Measurements from ENCODE around the gene TRMT13.
A peak's percentile ranks its signal among the peaks of the same experiment; 100 is the strongest.

Gene TRMT13

GRCh38 chr1:100115524-100115923, 17.4 kb upstream of the TRMT13 start:
- FAIRE-seq (no peak), DNase-seq (ENCODE audit: insufficient read length, low spot score) (no peak)
- TF ChIP-seq POU2F2 (IDR thresholded peaks at IDR 0.05; ENCODE audit: low read depth, low read length) (no peak), SPI1 (IDR thresholded peaks at IDR 0.05; ENCODE audit: low read depth, low read length) (no peak), POLR2A (IDR thresholded peaks at IDR 0.05; ENCODE audit: low read depth, low read length) (no peak), TAF1 (IDR thresholded peaks at IDR 0.05; ENCODE audit: low read depth, low read length) (no peak), POLR2AphosphoS5 (IDR thresholded peaks at IDR 0.05; ENCODE audit: low read depth, low read length) (no peak), PAX5 (IDR thresholded peaks at IDR 0.05; ENCODE audit: insufficient read depth, low read length, severe bottlenecking) (no peak)

- TF ChIP-seq POU2F2 (IDR thresholded peaks at IDR 0.05; ENCODE audit: low read depth, low read length) (no peak), POLR2A (IDR thresholded peaks at IDR 0.05; ENCODE audit: low read depth, low read length) (no peak), SPI1 (IDR thresholded peaks at IDR 0.05; ENCODE audit: low read depth, low read length) (no peak), TAF1 (IDR thresholded peaks at IDR 0.05; ENCODE audit: low read depth, low read length) (no peak), PAX5 (IDR thresholded peaks at IDR 0.05; ENCODE audit: insufficient read depth, low read length, severe bottlenecking) (no peak), POLR2AphosphoS5 (IDR thresholded peaks at IDR 0.05; ENCODE audit: low read depth, low read length) (no peak)
- DNase-seq (ENCODE audit: insufficient read length, low spot score) (no peak), FAIRE-seq (no peak)
Measured at GRCh38 chr1:100122177-100122576, 10.8 kb upstream of the TRMT13 start.

DNA sequence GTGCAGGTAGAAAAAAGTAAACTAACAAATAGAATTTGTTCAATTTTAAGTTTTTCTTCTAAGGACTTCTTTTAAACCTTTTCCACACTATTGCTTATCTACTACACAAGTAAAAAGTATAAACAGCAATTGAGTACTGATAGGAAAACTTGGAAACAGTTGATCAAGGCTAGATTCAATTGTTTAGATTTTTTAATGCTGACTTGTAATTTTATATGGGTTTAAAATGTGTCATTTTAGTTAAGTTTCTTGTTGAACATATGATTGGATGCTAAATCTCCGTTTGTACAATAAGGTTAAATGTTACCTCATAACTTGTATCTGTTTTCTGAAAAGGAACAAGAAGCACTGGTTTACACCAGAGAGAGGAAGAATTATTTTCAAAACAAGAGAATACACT, 5.7 kb upstream of the TRMT13 start:
- TF ChIP-seq POU2F2 (IDR thresholded peaks at IDR 0.05; ENCODE audit: low read depth, low read length): no peak
- TF ChIP-seq TAF1 (IDR thresholded peaks at IDR 0.05; ENCODE audit: low read depth, low read length): no peak
- no peak for TF ChIP-seq SPI1 (IDR thresholded peaks at IDR 0.05; ENCODE audit: low read depth, low read length)
- no peak for TF ChIP-seq PAX5 (IDR thresholded peaks at IDR 0.05; ENCODE audit: insufficient read depth, low read length, severe bottlenecking)
- no peak for TF ChIP-seq POLR2AphosphoS5 (IDR thresholded peaks at IDR 0.05; ENCODE audit: low read depth, low read length)
- TF ChIP-seq POLR2A (IDR thresholded peaks at IDR 0.05; ENCODE audit: low read depth, low read length): no peak
- FAIRE-seq (no peak), DNase-seq (ENCODE audit: insufficient read length, low spot score) (no peak)

DNA sequence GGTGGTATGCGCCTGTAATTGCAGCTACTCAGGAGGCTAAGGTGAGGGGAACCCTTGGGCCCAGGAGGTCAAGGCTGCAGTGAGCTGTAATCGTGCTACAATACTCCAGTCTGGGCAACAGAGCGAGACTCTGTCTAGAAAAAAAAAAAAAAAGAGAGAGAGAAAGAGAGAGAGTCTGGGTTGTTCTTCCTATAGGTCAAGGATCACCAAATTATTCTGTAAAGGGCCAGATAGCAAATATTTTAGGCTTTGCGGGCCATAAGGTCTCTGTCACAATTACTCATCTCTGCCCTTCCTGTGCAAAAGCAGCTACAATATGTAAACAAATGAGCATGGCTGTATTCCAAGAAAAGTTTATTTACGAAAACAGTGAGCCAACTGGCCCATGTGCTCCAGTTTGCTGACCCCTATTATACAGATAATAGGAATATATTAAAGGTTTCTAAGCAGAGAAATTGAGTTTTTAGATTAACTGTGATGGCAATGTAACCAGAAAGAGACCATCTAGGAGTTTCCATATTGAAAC, 2.3 kb upstream of the TRMT13 start:
- TF ChIP-seq PAX5 (IDR thresholded peaks at IDR 0.05; ENCODE audit: insufficient read depth, low read length, severe bottlenecking): no peak
- TF ChIP-seq TAF1 (IDR thresholded peaks at IDR 0.05; ENCODE audit: low read depth, low read length): no peak
- no peak for TF ChIP-seq SPI1 (IDR thresholded peaks at IDR 0.05; ENCODE audit: low read depth, low read length)
- TF ChIP-seq POLR2A (IDR thresholded peaks at IDR 0.05; ENCODE audit: low read depth, low read length): no peak
- TF ChIP-seq POLR2AphosphoS5 (IDR thresholded peaks at IDR 0.05; ENCODE audit: low read depth, low read length): no peak
- no peak for TF ChIP-seq POU2F2 (IDR thresholded peaks at IDR 0.05; ENCODE audit: low read depth, low read length)
- FAIRE-seq (no peak), DNase-seq (ENCODE audit: insufficient read length, low spot score) (no peak)

GRCh38 chr1:100131623-100132022, 1.3 kb upstream of the TRMT13 start:
- no peak for TF ChIP-seq SPI1 (IDR thresholded peaks at IDR 0.05; ENCODE audit: low read depth, low read length)
- TF ChIP-seq POLR2A (IDR thresholded peaks at IDR 0.05; ENCODE audit: low read depth, low read length): no peak
- no peak for TF ChIP-seq POU2F2 (IDR thresholded peaks at IDR 0.05; ENCODE audit: low read depth, low read length)
- TF ChIP-seq POLR2AphosphoS5 (IDR thresholded peaks at IDR 0.05; ENCODE audit: low read depth, low read length): no peak
- TF ChIP-seq PAX5 (IDR thresholded peaks at IDR 0.05; ENCODE audit: insufficient read depth, low read length, severe bottlenecking): no peak
- TF ChIP-seq TAF1 (IDR thresholded peaks at IDR 0.05; ENCODE audit: low read depth, low read length): no peak
- FAIRE-seq (peak; percentile 33), DNase-seq (ENCODE audit: insufficient read length, low spot score) (no peak)

DNA sequence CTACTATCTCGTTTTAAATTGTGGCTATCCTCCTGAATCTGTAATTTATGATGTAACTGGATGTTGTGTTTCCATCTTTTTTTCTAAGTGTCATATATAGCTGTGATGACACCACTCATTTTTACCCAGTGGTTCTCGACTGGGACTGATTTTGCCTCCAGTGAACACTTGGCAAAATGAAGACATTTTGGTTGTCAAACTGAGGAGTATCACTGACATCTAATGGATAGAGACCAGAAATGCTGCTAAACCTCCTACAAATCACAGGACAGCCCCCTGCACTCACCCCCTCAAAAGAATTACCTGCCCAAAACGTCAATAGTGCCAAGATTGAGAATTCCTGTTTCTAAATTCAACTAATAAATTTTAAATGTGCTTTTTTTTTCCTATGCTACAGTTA, 1.9 kb downstream of the TRMT13 start:
- TF ChIP-seq SPI1 (IDR thresholded peaks at IDR 0.05; ENCODE audit: low read depth, low read length): no peak
- no peak for TF ChIP-seq POLR2A (IDR thresholded peaks at IDR 0.05; ENCODE audit: low read depth, low read length)
- no peak for TF ChIP-seq TAF1 (IDR thresholded peaks at IDR 0.05; ENCODE audit: low read depth, low read length)
- TF ChIP-seq POLR2AphosphoS5 (IDR thresholded peaks at IDR 0.05; ENCODE audit: low read depth, low read length): no peak
- no peak for TF ChIP-seq POU2F2 (IDR thresholded peaks at IDR 0.05; ENCODE audit: low read depth, low read length)
- TF ChIP-seq PAX5 (IDR thresholded peaks at IDR 0.05; ENCODE audit: insufficient read depth, low read length, severe bottlenecking): no peak
- FAIRE-seq: peak; percentile 40
- no peak for DNase-seq (ENCODE audit: insufficient read length, low spot score)

DNA sequence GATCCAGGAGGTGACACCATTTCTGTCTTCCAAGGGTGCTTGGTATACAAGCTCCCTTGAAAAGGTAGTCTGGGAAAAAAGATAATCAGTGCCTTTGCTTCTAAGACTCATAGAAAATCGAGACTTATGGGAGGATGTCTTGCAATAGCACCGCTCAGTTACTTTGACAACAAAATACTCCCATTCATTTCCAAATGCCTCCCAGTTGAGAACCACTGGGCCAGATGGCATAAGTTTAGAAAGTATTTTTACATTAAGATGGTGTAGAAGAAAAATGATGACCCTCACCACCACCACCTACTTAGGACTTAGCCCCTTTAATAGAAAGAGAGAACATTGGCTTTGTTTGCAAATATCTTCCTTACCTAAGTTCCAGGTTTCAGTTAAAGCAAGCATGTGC, 4.6 kb downstream of the TRMT13 start:
- no peak for FAIRE-seq
- no peak for TF ChIP-seq POLR2A (IDR thresholded peaks at IDR 0.05; ENCODE audit: low read depth, low read length)
- TF ChIP-seq TAF1 (IDR thresholded peaks at IDR 0.05; ENCODE audit: low read depth, low read length): no peak
- TF ChIP-seq SPI1 (IDR thresholded peaks at IDR 0.05; ENCODE audit: low read depth, low read length): no peak
- DNase-seq (ENCODE audit: insufficient read length, low spot score): no peak

DNA sequence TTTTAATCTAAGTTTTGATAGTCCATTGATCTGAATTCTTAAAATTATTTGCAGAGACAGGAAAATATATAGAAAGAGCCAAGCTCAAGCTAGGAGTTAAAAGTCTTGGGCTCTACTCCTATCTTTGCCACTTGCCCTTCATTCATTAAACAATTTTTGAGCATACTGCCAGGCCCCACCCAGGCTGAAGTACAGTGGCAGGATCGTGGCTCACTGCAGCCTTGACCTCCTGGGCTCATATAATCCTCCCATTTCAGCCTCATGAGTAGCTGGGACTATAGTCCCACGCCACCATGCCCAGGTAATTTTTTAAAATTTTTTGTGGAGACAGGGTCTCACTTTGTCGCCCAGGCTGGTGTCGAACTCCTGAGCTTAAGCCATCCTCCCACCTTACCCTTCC, 8.2 kb downstream of the TRMT13 start:
- no peak for TF ChIP-seq POLR2AphosphoS5 (IDR thresholded peaks at IDR 0.05; ENCODE audit: low read depth, low read length)
- no peak for TF ChIP-seq TAF1 (IDR thresholded peaks at IDR 0.05; ENCODE audit: low read depth, low read length)
- TF ChIP-seq POU2F2 (IDR thresholded peaks at IDR 0.05; ENCODE audit: low read depth, low read length): no peak
- no peak for TF ChIP-seq PAX5 (IDR thresholded peaks at IDR 0.05; ENCODE audit: insufficient read depth, low read length, severe bottlenecking)
- no peak for TF ChIP-seq SPI1 (IDR thresholded peaks at IDR 0.05; ENCODE audit: low read depth, low read length)
- TF ChIP-seq POLR2A (IDR thresholded peaks at IDR 0.05; ENCODE audit: low read depth, low read length): no peak
- DNase-seq (ENCODE audit: insufficient read length, low spot score): no peak
- FAIRE-seq: no peak

DNA sequence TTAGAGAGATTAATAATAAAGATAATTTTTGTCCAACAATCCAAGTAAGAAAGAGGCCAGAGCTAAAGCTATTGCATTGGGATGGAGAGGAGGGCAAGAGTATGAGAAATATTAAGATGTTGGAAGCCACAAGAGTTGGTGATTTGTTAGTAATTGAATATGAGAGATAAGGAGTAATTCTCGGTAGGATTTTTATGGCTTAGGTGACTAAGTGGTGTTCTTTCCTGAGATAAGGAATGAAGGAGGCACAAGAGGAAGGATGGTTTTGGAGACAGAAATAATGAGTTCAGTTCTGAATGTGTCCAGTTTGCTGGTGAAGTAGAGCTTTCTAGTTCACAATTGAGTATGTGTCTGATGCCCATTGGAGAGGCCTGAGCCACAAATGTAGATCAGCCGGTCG, 9.4 kb downstream of the TRMT13 start:
- FAIRE-seq (no peak), DNase-seq (ENCODE audit: insufficient read length, low spot score) (no peak)
- TF ChIP-seq POU2F2 (IDR thresholded peaks at IDR 0.05; ENCODE audit: low read depth, low read length) (no peak), POLR2A (IDR thresholded peaks at IDR 0.05; ENCODE audit: low read depth, low read length) (no peak), POLR2AphosphoS5 (IDR thresholded peaks at IDR 0.05; ENCODE audit: low read depth, low read length) (no peak), SPI1 (IDR thresholded peaks at IDR 0.05; ENCODE audit: low read depth, low read length) (no peak), TAF1 (IDR thresholded peaks at IDR 0.05; ENCODE audit: low read depth, low read length) (no peak), PAX5 (IDR thresholded peaks at IDR 0.05; ENCODE audit: insufficient read depth, low read length, severe bottlenecking) (no peak)

GRCh38 chr1:100145116-100145515, 12.2 kb downstream of the TRMT13 start:
- TF ChIP-seq POLR2AphosphoS5 (IDR thresholded peaks at IDR 0.05; ENCODE audit: low read depth, low read length) (no peak), PAX5 (IDR thresholded peaks at IDR 0.05; ENCODE audit: insufficient read depth, low read length, severe bottlenecking) (no peak), SPI1 (IDR thresholded peaks at IDR 0.05; ENCODE audit: low read depth, low read length) (no peak), POLR2A (IDR thresholded peaks at IDR 0.05; ENCODE audit: low read depth, low read length) (no peak), TAF1 (IDR thresholded peaks at IDR 0.05; ENCODE audit: low read depth, low read length) (no peak), POU2F2 (IDR thresholded peaks at IDR 0.05; ENCODE audit: low read depth, low read length) (no peak)
- FAIRE-seq (no peak), DNase-seq (ENCODE audit: insufficient read length, low spot score) (no peak)
